Endometrial microvascular endothelial cells (primary cell): ENCODE data around the gene LMTK2. TPM values are rescaled to one million over a fixed set of nuclear protein-coding genes. Genes with fewer than 3 reads are reported as not detected.
"Not testable (repeated sequence)": the region's sequence is repeated elsewhere in the genome, so short reads cannot be mapped to it uniquely, and the experiment has no call there.

ENCODE experiments used
- in situ Hi-C: cut with HindIII; loops from 2 replicates; pipeline ENCODE4 v1.10.0; 2017; ENCODE audit warnings: low sequenced_read_pairs, low pct_unique_long_range_greater_than_20kb; ENCODE audit errors: inconsistent ontology term
- total RNA-seq: library from RNA; depleted of rRNA; stranded (reverse); fragments of >200 nt; gene quantifications from one replicate; pipeline ENCODE4 v1.2.3, GENCODE V29; 2015; ENCODE audit errors: inconsistent ontology term

LMTK2 gene
- total RNA-seq, 1 donor from 2014 or later = 11.1 TPM

DNA sequence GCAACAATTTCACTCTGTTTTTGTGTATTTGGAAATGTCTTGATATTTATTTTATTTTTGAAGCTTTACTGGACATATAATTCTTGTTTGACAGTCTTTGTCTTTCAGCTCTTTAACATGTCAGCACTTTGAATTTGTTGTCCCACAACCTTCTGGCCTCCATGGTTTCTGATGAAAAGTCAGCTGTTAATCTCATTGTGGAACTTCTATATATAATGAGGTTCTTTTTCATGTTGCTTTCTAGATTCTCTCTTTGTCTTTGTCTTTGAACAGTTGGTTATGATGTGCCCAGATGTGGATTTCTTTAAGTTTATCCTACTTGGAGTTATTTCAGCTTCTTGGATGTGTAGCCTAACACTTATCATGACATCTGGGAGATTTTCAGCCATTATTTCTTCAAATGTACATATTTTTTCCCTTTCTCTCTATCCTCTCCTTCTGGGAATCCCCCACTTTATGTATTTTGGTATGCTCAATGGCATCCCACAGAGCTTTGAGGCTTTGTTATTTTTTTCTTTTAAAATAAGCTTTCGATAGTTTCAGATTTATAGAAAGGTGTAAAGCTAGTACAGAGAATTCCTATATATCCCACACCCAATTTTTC is 9.5 kb upstream of the LMTK2 start:
- in situ Hi-C loops = no loop called here

- in situ Hi-C loops = no loop called here
Observed at GRCh38 chr7:98100088-98100487, 6.6 kb upstream of the LMTK2 start.

GRCh38 chr7:98102170-98102569 is 4.5 kb upstream of the LMTK2 start:
- in situ Hi-C loops = no loop called here

DNA sequence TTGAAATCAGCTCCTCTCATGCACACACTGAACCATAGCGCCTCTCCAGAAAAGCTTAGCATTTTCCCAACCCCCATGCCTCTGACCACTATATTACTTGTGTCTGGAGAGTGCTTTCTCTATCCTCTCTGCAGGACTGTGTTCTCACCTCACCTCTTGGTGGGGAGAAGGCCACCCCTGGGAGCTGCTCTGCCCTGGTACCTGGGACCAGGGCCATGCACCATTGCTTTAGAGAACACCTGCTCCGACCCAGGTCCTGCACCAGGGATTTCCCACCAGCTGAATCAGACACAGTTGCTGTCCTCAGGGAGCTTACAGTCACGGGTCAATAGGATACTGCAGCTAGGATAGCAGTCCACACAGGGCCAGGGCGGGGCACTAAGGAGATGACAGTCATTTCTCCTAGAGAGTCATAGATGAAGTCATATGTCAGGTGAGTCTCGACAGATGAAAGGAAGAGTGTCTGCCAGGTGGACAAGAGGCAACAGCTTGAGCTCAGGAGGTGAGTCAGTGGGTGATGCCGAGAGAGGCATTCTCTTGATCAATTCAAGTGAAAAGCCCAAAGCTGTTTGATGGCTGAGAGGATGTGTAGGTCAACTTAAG is 619 bp upstream of the LMTK2 start:
- in situ Hi-C loops = no loop called here

- in situ Hi-C loops = no loop called here
Observed at GRCh38 chr7:98107313-98107721, 655 bp downstream of the LMTK2 start.

DNA sequence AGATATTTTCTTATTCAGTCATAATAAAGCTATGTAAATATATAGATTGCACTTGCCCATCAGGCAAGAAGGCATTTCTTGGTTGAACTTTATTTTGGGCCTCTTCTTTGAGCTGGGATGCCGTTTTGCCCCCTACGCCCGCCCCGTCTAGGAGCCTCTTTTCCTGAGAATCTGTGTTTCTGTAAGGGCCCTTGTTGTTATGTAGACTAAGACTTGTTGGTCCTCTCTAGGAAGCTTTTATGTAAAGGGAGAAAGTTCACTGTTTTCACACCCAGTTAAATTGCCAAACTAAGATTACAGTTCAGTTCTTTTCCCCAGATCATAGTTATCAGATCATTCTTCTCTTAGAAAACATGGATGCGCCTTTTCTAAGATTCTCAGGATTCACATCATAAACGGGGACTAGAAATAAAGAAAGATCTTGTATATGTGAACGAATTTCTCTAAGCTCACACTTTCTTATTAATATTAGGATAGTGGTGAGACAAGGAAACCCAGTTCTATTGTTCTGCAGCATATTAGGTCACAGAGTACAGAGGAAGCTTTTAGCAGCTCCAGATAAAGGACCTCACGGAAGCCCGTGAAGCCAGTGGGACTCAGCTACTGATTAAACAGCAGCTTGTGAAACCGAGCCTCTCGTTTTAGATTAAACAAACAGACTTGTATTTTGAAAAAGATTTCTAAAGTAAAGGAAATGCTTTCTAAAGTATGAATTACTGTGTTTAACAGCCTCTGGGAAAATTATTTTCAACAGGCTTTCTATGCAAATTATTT is 3.8 kb downstream of the LMTK2 start:
- in situ Hi-C loops = no loop called here

DNA sequence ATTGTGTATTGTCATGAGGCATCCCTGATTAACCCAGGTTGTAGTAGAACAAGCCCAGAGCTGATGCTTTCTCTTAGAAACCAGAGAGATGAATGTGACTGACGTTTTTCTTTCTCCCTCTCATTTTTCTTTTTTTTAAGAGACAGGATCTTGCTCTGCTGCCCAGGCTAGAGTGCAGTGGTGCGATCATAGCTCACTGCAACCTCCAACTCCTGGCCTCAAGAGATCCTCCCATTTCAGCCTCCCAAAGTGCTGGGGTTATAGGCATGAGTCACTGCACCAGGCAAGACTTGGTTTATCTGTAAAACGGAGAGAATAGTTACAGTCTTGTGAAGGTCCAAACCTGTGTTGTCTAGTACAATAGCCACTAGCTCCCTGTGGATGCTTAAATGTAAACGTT is 5.4 kb downstream of the LMTK2 start:
- in situ Hi-C loops = no loop called here

DNA sequence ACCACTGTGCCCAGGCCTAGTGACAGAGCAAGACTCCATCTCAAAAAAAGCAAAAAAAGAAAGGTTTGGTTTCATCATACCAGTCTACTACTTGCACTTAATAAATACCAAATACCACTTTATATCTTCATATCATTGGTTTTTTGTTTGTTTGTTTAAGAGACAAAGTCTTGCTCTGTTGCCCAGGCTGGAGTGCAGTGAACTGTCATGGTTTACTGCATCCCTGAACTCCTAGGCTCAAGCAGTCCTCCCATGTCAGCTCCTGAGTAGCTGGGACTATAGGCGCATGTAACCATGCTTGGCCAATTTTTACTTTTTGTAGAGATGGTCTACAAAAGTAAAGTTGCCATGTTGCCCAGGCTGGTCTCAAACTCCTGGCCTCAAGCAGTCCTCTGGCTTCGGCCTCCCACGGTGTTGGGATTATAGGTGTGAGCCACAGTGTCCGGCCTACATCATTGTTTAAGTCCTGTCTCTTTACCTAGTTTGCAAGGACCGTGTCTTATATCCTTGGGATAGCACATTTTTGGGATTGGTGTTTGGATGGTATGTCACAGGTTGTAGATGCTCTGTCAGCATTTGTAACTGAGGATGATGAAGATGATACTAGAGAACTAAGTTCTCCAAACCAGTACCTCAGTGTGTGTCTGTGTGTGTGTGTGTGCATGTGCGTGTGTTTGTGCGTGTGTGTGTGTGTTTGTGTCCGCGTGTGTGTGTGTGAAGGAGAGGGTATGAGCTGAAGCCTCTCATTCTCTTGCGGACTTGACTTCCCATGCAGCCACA is 9.3 kb downstream of the LMTK2 start:
- in situ Hi-C loops = no loop called here

- in situ Hi-C loops = no loop called here
Observed at GRCh38 chr7:98116656-98117461, 10.2 kb downstream of the LMTK2 start.

DNA sequence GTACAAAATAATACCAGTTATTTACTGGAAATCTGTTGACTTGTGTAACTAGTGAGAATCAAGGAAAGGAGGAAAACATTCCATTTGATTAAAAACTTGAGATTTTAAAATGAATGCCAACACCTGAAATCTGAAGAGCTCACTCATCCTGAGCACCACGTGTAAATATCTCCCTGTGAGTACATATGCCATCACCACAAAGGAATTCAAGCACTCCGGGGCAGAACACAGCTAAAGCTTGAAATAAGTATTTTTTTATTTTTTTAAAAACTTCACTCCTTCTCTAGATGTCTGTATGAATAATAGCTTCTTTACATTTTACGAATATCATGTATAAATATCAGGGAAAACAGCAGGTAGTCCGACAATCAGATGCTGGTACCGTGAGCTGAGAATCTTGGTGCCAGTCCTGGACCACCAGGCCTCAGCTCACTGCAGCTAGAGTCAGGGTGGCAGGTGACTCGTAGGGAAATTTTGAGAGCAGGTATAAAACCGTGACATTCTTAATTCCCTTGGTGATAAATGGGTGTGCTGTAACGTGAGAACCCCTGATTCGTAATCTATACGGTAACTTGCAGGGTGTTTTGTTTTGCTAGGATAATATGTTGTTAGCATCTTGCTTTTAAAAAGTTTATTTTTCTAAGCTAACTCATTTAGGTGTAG is 12.7 kb downstream of the LMTK2 start:
- in situ Hi-C loops = no loop called here

GRCh38 chr7:98120559-98120958 is 13.9 kb downstream of the LMTK2 start:
- in situ Hi-C loops = no loop called here

DNA sequence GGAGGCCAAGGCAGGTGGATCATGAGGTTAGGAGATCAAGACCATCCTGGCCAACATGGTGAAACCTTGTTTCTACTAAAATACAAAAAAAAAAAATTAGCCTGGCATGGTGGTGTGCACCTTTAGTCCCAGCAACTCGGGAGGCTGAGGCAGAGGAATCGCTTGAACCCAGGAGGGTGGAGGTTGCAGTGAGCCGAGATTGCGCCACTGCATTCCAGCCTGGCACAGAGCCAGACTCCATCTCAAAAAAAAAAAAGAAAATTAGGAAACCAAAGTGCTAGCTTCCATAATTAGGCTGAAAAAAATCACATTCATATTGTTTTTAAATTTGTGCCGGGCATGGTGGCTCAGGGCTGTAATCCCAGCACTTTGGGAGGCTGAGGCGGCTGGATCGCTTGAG is 14.7 kb downstream of the LMTK2 start:
- in situ Hi-C loops = not testable (repeated sequence)

- in situ Hi-C loops = no loop called here
Observed at GRCh38 chr7:98123365-98123696, 16.7 kb downstream of the LMTK2 start.

GRCh38 chr7:98125759-98126158 is 19.1 kb downstream of the LMTK2 start:
- in situ Hi-C loops = no loop called here

DNA sequence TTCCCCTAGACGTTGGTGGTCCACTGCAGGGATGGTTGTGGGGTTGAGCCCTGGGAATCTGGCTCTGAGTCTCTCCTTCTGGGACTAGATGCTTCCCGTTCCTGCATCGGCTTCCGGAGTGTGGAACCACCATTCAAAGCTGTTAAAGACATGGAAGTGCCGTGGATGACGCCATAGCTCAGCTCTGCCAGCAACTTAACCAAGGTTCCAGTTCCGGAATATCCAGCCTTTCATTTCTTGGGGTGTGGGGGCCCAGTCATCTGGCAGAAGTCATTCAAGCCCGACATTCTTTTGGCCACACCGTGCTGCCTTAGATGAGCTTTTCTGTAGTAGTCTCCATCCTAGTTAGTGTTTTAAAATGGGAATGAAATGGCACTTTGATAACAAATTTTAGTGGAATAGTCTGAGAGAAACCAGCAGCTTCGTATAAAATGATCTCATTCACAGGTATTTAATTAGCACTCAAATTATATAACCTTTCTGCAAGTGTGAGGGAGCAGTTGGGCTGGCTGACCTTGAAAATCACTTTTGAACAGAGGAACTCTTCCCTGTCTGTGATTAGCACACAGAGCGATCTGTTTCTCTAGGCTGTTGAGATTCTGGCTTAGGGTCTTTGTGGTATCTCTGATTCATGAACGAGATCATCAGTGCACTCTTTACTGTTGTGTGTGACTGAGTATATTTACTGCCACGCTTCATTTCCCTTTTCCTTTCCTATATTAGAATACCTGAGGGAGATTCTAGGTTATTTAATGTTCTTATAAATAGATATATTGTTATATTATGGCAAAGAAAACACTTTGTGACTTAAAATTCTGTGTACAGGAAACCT is 19.9 kb downstream of the LMTK2 start:
- in situ Hi-C loops = no loop called here

- in situ Hi-C loops = no loop called here
Observed at GRCh38 chr7:98128346-98128745, 21.7 kb downstream of the LMTK2 start.

DNA sequence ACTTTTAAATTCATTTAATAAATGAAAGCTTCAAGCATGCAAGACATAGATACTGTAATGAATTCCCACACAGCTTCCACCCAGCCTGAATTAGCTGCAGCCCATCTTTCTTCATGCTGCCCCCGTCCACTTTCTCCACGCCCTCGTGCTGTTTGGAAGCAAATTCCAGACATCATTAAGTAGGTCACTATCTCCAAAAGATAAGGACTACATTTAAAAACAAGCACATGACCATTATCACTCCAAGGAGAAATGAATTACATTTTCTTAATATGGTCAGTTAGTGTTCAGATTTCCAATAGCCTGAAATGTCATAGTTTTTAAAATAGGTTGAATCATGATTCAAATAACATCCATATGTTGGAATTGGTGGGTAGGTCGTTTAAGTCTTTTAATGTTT is 24.3 kb downstream of the LMTK2 start:
- in situ Hi-C loops = no loop called here

- in situ Hi-C loops = no loop called here
Observed at GRCh38 chr7:98133181-98133580, 26.5 kb downstream of the LMTK2 start.
